Astrocyte of the cerebellum (primary cell): ENCODE measurements around the gene LOC101059915.
"Not testable (repeated sequence)": the region's sequence is repeated elsewhere in the genome, so short reads cannot be mapped to it uniquely, and the experiment has no call there.

ENCODE experiments used
- DNase-seq: peaks from one replicate; pipeline ENCODE4 v3.0.0-alpha.2; 2011; ENCODE audit warnings: low read depth
- H3K4me3 ChIP-seq: 2 replicates; pipeline ENCODE4 v1.5.1; 2011; ENCODE audit warnings: mild to moderate bottlenecking, low read depth, low read length, moderate library complexity
- CTCF ChIP-seq: IDR thresholded peaks from 2 replicates; pipeline ENCODE4 v1.5.1; 2012; ENCODE audit warnings: low read length, low read depth, moderate library complexity, mild to moderate bottlenecking; ENCODE audit errors: missing control alignments
- in situ Hi-C: cut with HindIII; loops from 2 replicates; pipeline ENCODE4 v1.10.0; 2017; ENCODE audit warnings: low sequenced_read_pairs

Gene LOC101059915

GRCh38 chrX:71657267-71657666, 10.1 kb upstream of the LOC101059915 start:
- H3K4me3 ChIP-seq = no peak overlapping the region
- DNase-seq = no peak
- TF ChIP-seq CTCF = no peak
- in situ Hi-C loops = no loop called here

- in situ Hi-C loops = no loop called here
- DNase-seq = no peak
- H3K4me3 ChIP-seq = no peak overlapping the region
- no peak for TF ChIP-seq CTCF
These were observed 8.0 kb upstream of the LOC101059915 start for GRCh38 chrX:71659342-71659741.

- H3K4me3 ChIP-seq = no peak overlapping the region
- DNase-seq = no peak
- no peak for TF ChIP-seq CTCF
- in situ Hi-C loops = no loop called here
These were observed 7.4 kb upstream of the LOC101059915 start for GRCh38 chrX:71659959-71660358.

- DNase-seq = no peak
- H3K4me3 ChIP-seq = no peak overlapping the region
- no peak for TF ChIP-seq CTCF
- in situ Hi-C loops = no loop called here
These were observed 6.6 kb upstream of the LOC101059915 start for GRCh38 chrX:71660562-71661416.

- H3K4me3 ChIP-seq = no peak overlapping the region
- TF ChIP-seq CTCF = no peak
- no peak for DNase-seq
- in situ Hi-C loops = no loop called here
These were observed 5.4 kb upstream of the LOC101059915 start for GRCh38 chrX:71661919-71662318.

GRCh38 chrX:71662654-71663053, 4.7 kb upstream of the LOC101059915 start:
- in situ Hi-C loops, DNase-seq: not testable (repeated sequence)

GRCh38 chrX:71663238-71663637, 4.1 kb upstream of the LOC101059915 start:
- H3K4me3 ChIP-seq = not testable (repeated sequence)

More at GRCh38 chrX:71662654-71663053, 4.7 kb upstream of the LOC101059915 start:
- H3K4me3 ChIP-seq = not testable (repeated sequence)

GRCh38 chrX:71664202-71664601, 3.1 kb upstream of the LOC101059915 start:
- DNase-seq, in situ Hi-C loops, H3K4me3 ChIP-seq: not testable (repeated sequence)

More at GRCh38 chrX:71663238-71663637, 4.1 kb upstream of the LOC101059915 start:
- DNase-seq, in situ Hi-C loops: not testable (repeated sequence)
